Liver (tissue), 9 donors: ENCODE data around the gene ZNF775. TPM values are rescaled to one million over a fixed set of nuclear protein-coding genes. Genes with fewer than 3 reads are reported as not detected.

Experiments
- DNase-seq: peaks from one replicate; pipeline ENCODE4 v3.0.0-alpha.2; 2017; ENCODE audit warnings: low spot score
- H3K27ac ChIP-seq, 2 donors: one replicate each; pipeline ENCODE4 v1.7.0; 2013; ENCODE audit warnings: inconsistent platforms in 2 of 2, low read length in 2 of 2, control low read depth in 1 of 2, low read depth in 1 of 2, mild to moderate bottlenecking in 1 of 2
- H3K27me3 ChIP-seq, 4 donors: one replicate each; pipeline versions ENCODE4 v1.6.1 to v1.7.0; 2013; ENCODE audit warnings: low read length in 3 of 4, inconsistent platforms in 1 of 4, mild to moderate bottlenecking in 1 of 4, moderate library complexity in 1 of 4; ENCODE audit not compliant: control insufficient read depth in 4 of 4, insufficient read depth in 4 of 4
- H3K36me3 ChIP-seq, 4 donors: one replicate each; pipeline versions ENCODE4 v1.6.1 to v1.7.0; 2013; ENCODE audit warnings: low read length in 3 of 4, mild to moderate bottlenecking in 3 of 4, low read depth in 1 of 4, moderate library complexity in 1 of 4; ENCODE audit not compliant: control insufficient read depth in 4 of 4, insufficient read depth in 3 of 4
- H3K4me1 ChIP-seq, 4 donors: one replicate each; pipeline versions ENCODE4 v1.6.1 to v1.7.0; 2013; ENCODE audit warnings: low read length in 3 of 4, mild to moderate bottlenecking in 3 of 4, moderate library complexity in 1 of 4; ENCODE audit not compliant: control insufficient read depth in 4 of 4, insufficient read depth in 4 of 4
- H3K4me3 ChIP-seq, 3 donors: one replicate each; pipeline versions ENCODE4 v1.6.1 to v1.7.0; 2013; ENCODE audit warnings: low read length in 3 of 3, control low read depth in 1 of 3, low read depth in 1 of 3, mild to moderate bottlenecking in 1 of 3
- H3K9ac ChIP-seq, 2 donors: one replicate each; pipeline ENCODE4 v1.7.0; 2013; ENCODE audit warnings: low read length in 2 of 2, mild to moderate bottlenecking in 2 of 2, moderate library complexity in 2 of 2, control low read depth in 1 of 2, low read depth in 1 of 2
- H3K9me3 ChIP-seq, 4 donors: one replicate each; pipeline versions ENCODE4 v1.6.1 to v1.7.0; 2013; ENCODE audit warnings: low read length in 3 of 4; ENCODE audit not compliant: control insufficient read depth in 4 of 4
- EGR1 ChIP-seq, 2 donors: IDR thresholded peaks; 2 replicates each; pipeline ENCODE4 v1.6.1; 2016 to 2018; ENCODE audit warnings: antibody characterized with exemption in 2 of 2, low read depth in 2 of 2
- FOXA1 ChIP-seq: IDR thresholded peaks from 2 replicates; pipeline ENCODE4 v1.6.1; 2016; ENCODE audit warnings: antibody characterized with exemption
- FOXA2 ChIP-seq: IDR thresholded peaks from 2 replicates; pipeline ENCODE4 v1.6.1; 2016; ENCODE audit warnings: antibody characterized with exemption
- GABPA ChIP-seq, 2 donors: IDR thresholded peaks in 1 of 2; conservative IDR thresholded peaks in 1 of 2; 2 replicates each; pipeline ENCODE4 v1.6.1; 2016; ENCODE audit warnings: antibody characterized with exemption in 2 of 2, mild to moderate bottlenecking in 1 of 2, moderate library complexity in 1 of 2
- HNF4A ChIP-seq, 2 donors: conservative IDR thresholded peaks; 2 replicates each; pipeline ENCODE4 v1.6.1; 2016; ENCODE audit warnings: antibody characterized with exemption in 2 of 2, mild to moderate bottlenecking in 2 of 2
- HNF4G ChIP-seq: IDR thresholded peaks from 2 replicates; pipeline ENCODE4 v1.6.1; 2016; ENCODE audit warnings: antibody characterized with exemption
- JUND ChIP-seq, 2 donors: IDR thresholded peaks; 2 replicates each; pipeline ENCODE4 v1.6.1; 2016; ENCODE audit warnings: antibody characterized with exemption in 2 of 2
- NR2F2 ChIP-seq: IDR thresholded peaks from 2 replicates; pipeline ENCODE4 v1.6.1; 2016; ENCODE audit warnings: antibody characterized with exemption
- RAD21 ChIP-seq, 2 donors: IDR thresholded peaks; 2 replicates each; pipeline ENCODE4 v1.6.1; 2016; ENCODE audit warnings: antibody characterized with exemption in 2 of 2, mild to moderate bottlenecking in 2 of 2
- RXRA ChIP-seq, 2 donors: IDR thresholded peaks; 2 replicates each; pipeline ENCODE4 v1.6.1; 2017 to 2018; ENCODE audit warnings: antibody characterized with exemption in 2 of 2, mild to moderate bottlenecking in 1 of 2
- SP1 ChIP-seq: IDR thresholded peaks from 2 replicates; pipeline ENCODE4 v1.6.1; 2018; ENCODE audit warnings: antibody characterized with exemption, mild to moderate bottlenecking
- TAF1 ChIP-seq: conservative IDR thresholded peaks from 2 replicates; pipeline ENCODE4 v1.6.1; 2016; ENCODE audit warnings: antibody characterized with exemption, mild to moderate bottlenecking
- YY1 ChIP-seq: IDR thresholded peaks from 2 replicates; pipeline ENCODE4 v1.6.1; 2016; ENCODE audit warnings: antibody characterized with exemption, mild to moderate bottlenecking
- WGBS: extraction: QIAGEN DNeasy Blood & Tissue Kit; methylation state at CpG from one replicate; pipeline ENCODE4 v1.1.7; 2013; 5-methylcytosine and 5-hydroxymethylcytosine counted together
- polyA plus RNA-seq, 2 donors: library from polyadenylated mRNA; stranded (reverse) in 1 of 2; unstranded in 1 of 2; fragments of 200-250 nt in 1 of 2; fragments of >200 nt in 1 of 2; fragmentation: Nextera tagmentation in 1 of 2; extraction: Ambion mirVana in 1 of 2; gene quantifications; one replicate each; pipeline versions ENCODE4 v1.2.1 to v1.2.3, GENCODE V29; 2013 to 2015
- total RNA-seq, 2 donors: library from RNA; depleted of rRNA; stranded (reverse); fragments of >200 nt; gene quantifications; one replicate each; pipeline ENCODE4 v1.2.3, GENCODE V29; 2014
- TF ChIP-seq, protein P1 (sequence below): IDR thresholded peaks from 2 replicates; pipeline ENCODE4 v1.6.1; 2016; ENCODE audit warnings: antibody characterized with exemption
- TF ChIP-seq, protein P2 (sequence below): IDR thresholded peaks from 2 replicates; pipeline ENCODE4 v1.6.1; 2016; ENCODE audit warnings: antibody characterized with exemption
- TF ChIP-seq, protein P3 (sequence below): IDR thresholded peaks from 2 replicates; pipeline ENCODE4 v1.6.1; 2016; ENCODE audit warnings: antibody characterized with exemption
- TF ChIP-seq, protein P4 (sequence below): IDR thresholded peaks from 2 replicates; pipeline ENCODE4 v1.6.1; 2016; ENCODE audit warnings: antibody characterized with exemption, mild to moderate bottlenecking
- TF ChIP-seq, protein P5 (sequence below): fragments of 150-350 bp; IDR thresholded peaks from 2 replicates; pipeline ENCODE4 v1.5.1; 2017; ENCODE audit warnings: improper control_type of control experiment, low read depth, low read length; ENCODE audit not compliant: missing input control
- donor health status: healthy.
- donor health status: healthy.
- donor health status: healthy.
- donor health status: healthy.
- donor health status: healthy.

ZNF775 gene
- total and polyA plus RNA-seq, 4 donors: 0.08 to 3.1 (median 0.52) TPM

DNA sequence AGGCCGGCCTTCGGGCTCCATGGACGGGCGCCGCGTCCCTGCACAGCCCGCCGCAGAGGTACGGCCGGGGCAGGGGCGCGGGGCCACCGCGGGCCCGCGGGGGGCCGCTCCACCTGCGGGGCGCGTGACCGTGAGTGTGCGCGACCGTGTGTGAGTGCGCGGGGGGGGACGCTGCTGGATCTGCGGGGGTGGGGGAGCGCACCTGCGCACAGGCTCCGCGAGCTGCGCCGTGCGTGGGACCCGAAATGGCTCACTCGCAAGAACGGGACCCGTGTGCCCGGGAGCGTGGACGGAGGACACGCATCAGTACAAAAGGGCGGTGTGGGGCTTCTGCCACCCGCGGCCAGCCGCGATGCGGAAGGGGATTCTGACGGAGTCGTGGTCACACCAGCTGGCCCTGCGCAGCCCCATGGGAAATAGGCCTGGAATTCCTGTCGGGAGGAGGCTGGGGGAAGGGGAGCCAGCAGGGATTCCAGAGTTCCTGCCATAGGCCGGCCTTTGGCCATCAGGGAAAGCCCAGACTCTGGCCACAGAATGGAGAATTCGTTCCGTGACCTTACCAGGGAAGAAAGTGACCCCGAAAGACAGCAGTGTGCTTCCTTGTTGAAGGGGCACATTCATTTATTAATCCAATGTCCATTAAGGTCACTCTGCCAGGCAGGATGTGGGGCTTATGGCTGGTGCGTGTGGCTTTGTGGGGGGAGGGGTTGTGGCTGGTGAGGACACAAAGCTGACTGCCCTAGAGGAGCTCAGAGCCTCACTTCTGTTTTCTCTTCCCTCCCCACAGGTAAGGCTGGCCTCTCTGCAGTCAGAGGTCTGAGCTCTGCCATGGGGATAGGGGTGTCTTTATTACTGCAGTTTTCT is 10.0 kb upstream of the ZNF775 start:
- Histone ChIP-seq H3K9ac (peak overlapping the region; percentile 90 to 95), H3K36me3 (peaks cover 6 to 17% (median 15%) of the 10 kb centered on the region in 4 donors), H3K27ac (peak overlapping the region; percentile 98 to 99), H3K9me3 (no peaks in the 10 kb centered on the region), H3K4me1 (peaks cover 4 to 47% (median 32%) of the 10 kb centered on the region in 4 donors), H3K4me3 (peak overlapping the region; percentile 76 to 97 (median 82)), H3K27me3 (no peaks in the 10 kb centered on the region)
- TF ChIP-seq, protein P1, sequence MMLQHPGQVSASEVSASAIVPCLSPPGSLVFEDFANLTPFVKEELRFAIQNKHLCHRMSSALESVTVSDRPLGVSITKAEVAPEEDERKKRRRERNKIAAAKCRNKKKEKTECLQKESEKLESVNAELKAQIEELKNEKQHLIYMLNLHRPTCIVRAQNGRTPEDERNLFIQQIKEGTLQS: no peak
- TF ChIP-seq FOXA2 (no peak), TAF1 (peak; percentile 29), YY1 (peak; percentile 43), RAD21 (IDR thresholded peaks at IDR 0.05) (peak; percentile 8 to 36), NR2F2 (peak; percentile 38), SP1 (peak; percentile 46), RXRA (IDR thresholded peaks at IDR 0.05) (peak; percentile 41 to 52), HNF4A (conservative IDR thresholded peaks at IDR 0.05) (peak; percentile 31 to 33)
- TF ChIP-seq, protein P2, sequence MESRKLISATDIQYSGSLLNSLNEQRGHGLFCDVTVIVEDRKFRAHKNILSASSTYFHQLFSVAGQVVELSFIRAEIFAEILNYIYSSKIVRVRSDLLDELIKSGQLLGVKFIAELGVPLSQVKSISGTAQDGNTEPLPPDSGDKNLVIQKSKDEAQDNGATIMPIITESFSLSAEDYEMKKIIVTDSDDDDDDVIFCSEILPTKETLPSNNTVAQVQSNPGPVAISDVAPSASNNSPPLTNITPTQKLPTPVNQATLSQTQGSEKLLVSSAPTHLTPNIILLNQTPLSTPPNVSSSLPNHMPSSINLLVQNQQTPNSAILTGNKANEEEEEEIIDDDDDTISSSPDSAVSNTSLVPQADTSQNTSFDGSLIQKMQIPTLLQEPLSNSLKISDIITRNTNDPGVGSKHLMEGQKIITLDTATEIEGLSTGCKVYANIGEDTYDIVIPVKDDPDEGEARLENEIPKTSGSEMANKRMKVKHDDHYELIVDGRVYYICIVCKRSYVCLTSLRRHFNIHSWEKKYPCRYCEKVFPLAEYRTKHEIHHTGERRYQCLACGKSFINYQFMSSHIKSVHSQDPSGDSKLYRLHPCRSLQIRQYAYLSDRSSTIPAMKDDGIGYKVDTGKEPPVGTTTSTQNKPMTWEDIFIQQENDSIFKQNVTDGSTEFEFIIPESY: no peak
- TF ChIP-seq, protein P3, sequence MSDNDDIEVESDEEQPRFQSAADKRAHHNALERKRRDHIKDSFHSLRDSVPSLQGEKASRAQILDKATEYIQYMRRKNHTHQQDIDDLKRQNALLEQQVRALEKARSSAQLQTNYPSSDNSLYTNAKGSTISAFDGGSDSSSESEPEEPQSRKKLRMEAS: peak; percentile 34
- peak; percentile 62 for DNase-seq
- WGBS: 1% methylated on average over 58 of the region's 58 CpGs

DNA sequence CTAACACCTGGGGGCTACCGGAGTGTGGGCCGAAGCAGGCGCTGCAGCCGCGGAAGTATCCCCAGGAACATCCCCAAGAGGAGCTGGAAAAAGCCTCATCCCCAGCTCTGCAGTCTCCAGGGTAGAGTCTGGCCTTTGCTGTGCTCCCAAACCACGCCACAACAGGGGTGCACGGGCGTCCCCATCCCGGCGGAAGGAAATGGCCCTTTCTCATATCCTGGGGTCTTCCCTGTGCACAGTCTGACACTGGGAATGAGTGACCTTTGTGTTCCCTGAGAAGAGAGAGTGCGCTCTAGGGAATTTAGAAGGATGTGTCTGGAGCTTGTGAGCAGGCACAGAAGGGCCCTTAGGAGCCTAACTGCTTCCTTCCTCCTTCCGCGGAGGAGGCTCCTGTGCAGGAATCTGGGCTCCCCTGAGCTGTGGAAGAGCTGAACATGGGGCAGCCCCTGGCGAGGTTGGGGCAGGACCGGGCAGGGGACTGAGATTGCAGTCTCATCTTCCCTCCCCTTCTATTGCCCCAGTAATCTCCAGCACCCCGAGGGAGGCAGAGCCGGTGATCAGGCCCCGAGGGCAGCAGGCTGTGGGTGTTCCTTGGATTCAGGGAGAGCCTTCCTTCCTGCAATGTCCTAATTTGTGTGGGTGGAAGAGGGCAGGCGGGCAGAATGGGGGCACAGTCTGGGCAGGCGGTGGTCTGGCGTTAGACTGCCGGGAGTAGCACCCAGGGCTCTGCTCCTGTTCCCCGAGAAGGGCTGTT is 9.2 kb upstream of the ZNF775 start:
- no peak for DNase-seq
- Histone ChIP-seq H3K27ac (peak overlapping the region; percentile 98 to 99), H3K4me1 (peaks cover 4 to 49% (median 34%) of the 10 kb centered on the region in 4 donors), H3K4me3 (peak overlapping the region; percentile 76 to 97 (median 82)), H3K9me3 (no peaks in the 10 kb centered on the region), H3K36me3 (peaks cover 6 to 21% (median 17%) of the 10 kb centered on the region in 4 donors), H3K9ac (peak overlapping the region; percentile 90 to 95), H3K27me3 (no peaks in the 10 kb centered on the region)
- 20% methylated on average over 23 of the region's 23 CpGs for WGBS
- TF ChIP-seq NR2F2: no peak
- TF ChIP-seq FOXA1: no peak
- no peak for TF ChIP-seq JUND (IDR thresholded peaks at IDR 0.05)
- TF ChIP-seq, protein P2: no peak
- no peak for TF ChIP-seq GABPA (IDR thresholded peaks at IDR 0.05 in 1 of 2, conservative IDR thresholded peaks at IDR 0.05 in 1 of 2)
- TF ChIP-seq, protein P4, sequence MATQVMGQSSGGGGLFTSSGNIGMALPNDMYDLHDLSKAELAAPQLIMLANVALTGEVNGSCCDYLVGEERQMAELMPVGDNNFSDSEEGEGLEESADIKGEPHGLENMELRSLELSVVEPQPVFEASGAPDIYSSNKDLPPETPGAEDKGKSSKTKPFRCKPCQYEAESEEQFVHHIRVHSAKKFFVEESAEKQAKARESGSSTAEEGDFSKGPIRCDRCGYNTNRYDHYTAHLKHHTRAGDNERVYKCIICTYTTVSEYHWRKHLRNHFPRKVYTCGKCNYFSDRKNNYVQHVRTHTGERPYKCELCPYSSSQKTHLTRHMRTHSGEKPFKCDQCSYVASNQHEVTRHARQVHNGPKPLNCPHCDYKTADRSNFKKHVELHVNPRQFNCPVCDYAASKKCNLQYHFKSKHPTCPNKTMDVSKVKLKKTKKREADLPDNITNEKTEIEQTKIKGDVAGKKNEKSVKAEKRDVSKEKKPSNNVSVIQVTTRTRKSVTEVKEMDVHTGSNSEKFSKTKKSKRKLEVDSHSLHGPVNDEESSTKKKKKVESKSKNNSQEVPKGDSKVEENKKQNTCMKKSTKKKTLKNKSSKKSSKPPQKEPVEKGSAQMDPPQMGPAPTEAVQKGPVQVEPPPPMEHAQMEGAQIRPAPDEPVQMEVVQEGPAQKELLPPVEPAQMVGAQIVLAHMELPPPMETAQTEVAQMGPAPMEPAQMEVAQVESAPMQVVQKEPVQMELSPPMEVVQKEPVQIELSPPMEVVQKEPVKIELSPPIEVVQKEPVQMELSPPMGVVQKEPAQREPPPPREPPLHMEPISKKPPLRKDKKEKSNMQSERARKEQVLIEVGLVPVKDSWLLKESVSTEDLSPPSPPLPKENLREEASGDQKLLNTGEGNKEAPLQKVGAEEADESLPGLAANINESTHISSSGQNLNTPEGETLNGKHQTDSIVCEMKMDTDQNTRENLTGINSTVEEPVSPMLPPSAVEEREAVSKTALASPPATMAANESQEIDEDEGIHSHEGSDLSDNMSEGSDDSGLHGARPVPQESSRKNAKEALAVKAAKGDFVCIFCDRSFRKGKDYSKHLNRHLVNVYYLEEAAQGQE: no peak
- no peak for TF ChIP-seq HNF4A (conservative IDR thresholded peaks at IDR 0.05)
- TF ChIP-seq, protein P5, sequence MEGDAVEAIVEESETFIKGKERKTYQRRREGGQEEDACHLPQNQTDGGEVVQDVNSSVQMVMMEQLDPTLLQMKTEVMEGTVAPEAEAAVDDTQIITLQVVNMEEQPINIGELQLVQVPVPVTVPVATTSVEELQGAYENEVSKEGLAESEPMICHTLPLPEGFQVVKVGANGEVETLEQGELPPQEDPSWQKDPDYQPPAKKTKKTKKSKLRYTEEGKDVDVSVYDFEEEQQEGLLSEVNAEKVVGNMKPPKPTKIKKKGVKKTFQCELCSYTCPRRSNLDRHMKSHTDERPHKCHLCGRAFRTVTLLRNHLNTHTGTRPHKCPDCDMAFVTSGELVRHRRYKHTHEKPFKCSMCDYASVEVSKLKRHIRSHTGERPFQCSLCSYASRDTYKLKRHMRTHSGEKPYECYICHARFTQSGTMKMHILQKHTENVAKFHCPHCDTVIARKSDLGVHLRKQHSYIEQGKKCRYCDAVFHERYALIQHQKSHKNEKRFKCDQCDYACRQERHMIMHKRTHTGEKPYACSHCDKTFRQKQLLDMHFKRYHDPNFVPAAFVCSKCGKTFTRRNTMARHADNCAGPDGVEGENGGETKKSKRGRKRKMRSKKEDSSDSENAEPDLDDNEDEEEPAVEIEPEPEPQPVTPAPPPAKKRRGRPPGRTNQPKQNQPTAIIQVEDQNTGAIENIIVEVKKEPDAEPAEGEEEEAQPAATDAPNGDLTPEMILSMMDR: no peak
- no peak for TF ChIP-seq EGR1 (IDR thresholded peaks at IDR 0.05; ENCODE audit: low read depth in 2 of 2)
- no peak for TF ChIP-seq RXRA (IDR thresholded peaks at IDR 0.05)
- TF ChIP-seq RAD21 (IDR thresholded peaks at IDR 0.05): no peak
- TF ChIP-seq, protein P1: no peak
- TF ChIP-seq HNF4G: no peak
- TF ChIP-seq SP1: no peak
- TF ChIP-seq TAF1: no peak
- TF ChIP-seq YY1: no peak
- TF ChIP-seq, protein P3: no peak
